Urinary bladder (tissue), 4 donors: ENCODE results near the gene COA5. TPM values are rescaled to one million over a fixed set of nuclear protein-coding genes. Genes with fewer than 3 reads are reported as not detected.
"Not testable (repeated sequence)": the region's sequence is repeated elsewhere in the genome, so short reads cannot be mapped to it uniquely, and the experiment has no call there.

Experiments used
- DNase-seq: peaks from one replicate; pipeline ENCODE4 v3.0.0-alpha.2; 2015; ENCODE audit errors: extremely low spot score
- H3K27ac ChIP-seq: one replicate; pipeline ENCODE4 v1.5.1; 2013; ENCODE audit warnings: low read depth, mild to moderate bottlenecking, moderate library complexity
- H3K36me3 ChIP-seq: one replicate; pipeline ENCODE4 v1.6.1; 2013; ENCODE audit warnings: mild to moderate bottlenecking, moderate library complexity; ENCODE audit not compliant: insufficient read depth
- H3K4me1 ChIP-seq: one replicate; pipeline ENCODE4 v1.6.1; 2013; ENCODE audit warnings: mild to moderate bottlenecking, moderate library complexity; ENCODE audit not compliant: insufficient read depth
- H3K4me3 ChIP-seq: one replicate; pipeline ENCODE4 v1.5.1; 2013; ENCODE audit warnings: low read depth, low read length
- WGBS: extraction: QIAGEN DNeasy Blood & Tissue Kit; methylation state at CpG from one replicate; pipeline ENCODE4 v1.1.7; 2013; 5-methylcytosine and 5-hydroxymethylcytosine counted together
- polyA plus RNA-seq: library from polyadenylated mRNA; stranded (reverse); fragments of 200-250 nt; gene quantifications from one replicate; pipeline ENCODE4 v1.2.3, GENCODE V29; 2013
- total RNA-seq: library from RNA; depleted of rRNA; stranded (reverse); fragments of >200 nt; gene quantifications from one replicate; pipeline ENCODE4 v1.2.3, GENCODE V29; 2014
- donor health status: healthy with polysubstance abuse.
- donor health status: healthy.

The COA5 gene
- total and polyA plus RNA-seq, 2 donors = 37.3 to 54.2 TPM

DNA sequence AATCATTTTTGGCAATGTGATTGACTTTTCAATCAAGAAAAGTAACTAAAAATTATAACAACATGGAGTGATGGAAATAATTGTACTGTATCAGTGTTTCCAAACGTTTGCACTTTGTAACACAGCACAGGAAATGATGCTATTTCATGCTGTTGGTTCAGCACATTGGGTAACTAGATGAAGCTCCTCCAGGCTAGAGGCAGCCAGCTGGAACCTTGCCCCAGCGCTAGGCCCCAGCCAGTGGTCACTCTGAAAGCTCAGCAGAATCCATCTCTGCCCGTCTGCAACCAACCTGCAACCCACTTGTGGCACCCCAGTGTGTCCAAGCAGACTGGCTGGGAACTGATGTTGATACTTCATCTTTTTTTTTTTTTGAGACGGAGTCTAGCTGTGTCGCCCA, 15.3 kb upstream of the COA5 start:
- no peaks in the 10 kb centered on the region for H3K4me1 ChIP-seq
- H3K4me3 ChIP-seq = no peak overlapping the region
- no peak overlapping the region for H3K27ac ChIP-seq
- 74% methylated on average over 5 of the region's 5 CpGs for WGBS
- H3K36me3 ChIP-seq = peaks cover 4% of the 10 kb centered on the region
- DNase-seq = no peak

DNA sequence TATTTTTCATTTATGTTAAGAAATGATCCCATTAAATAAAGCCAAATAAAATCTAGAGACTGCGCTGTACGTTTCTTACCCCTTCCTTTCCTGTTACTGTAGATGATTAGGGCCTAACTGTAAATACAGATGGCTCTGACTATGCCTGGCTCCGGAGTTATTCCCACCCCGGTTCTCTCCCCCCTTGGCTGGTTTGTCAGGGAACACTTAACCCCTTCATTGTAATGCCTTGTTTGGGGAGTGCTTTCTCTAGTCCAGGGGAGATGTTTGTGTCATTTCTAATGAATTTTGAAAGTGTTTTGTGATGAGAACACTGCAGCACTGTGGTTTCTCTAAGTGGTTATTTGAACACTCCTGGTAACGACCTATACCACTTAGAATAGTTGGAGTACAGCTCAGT, 8.8 kb upstream of the COA5 start:
- peaks cover 6% of the 10 kb centered on the region for H3K36me3 ChIP-seq
- DNase-seq = no peak
- H3K27ac ChIP-seq = no peak overlapping the region
- no peaks in the 10 kb centered on the region for H3K4me1 ChIP-seq
- WGBS = 52% methylated on average over 5 of the region's 5 CpGs
- H3K4me3 ChIP-seq = no peak overlapping the region

DNA sequence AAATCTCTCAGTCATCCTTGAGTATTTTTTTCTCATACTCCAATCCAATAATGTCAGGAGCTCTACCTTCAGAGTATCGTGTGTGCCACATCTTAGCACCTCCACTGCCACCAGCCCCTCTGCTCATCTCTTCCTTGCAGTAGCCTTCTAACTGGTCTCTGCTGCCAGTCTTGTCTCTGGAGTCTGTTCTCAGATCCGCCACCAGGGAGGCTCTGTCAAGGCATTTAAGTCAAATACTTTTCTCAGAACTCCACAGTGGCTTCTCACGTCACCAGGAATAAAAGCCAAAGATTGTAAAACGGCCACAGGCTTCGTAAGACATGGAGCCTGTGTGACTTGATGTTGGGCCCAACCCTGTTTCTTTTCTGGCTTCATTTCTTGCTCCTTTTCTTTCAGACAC, 7.2 kb upstream of the COA5 start:
- Histone ChIP-seq H3K4me1 (no peaks in the 10 kb centered on the region), H3K4me3 (no peak overlapping the region), H3K27ac (no peak overlapping the region), H3K36me3 (peaks cover 6% of the 10 kb centered on the region)
- no peak for DNase-seq
- WGBS = 80% methylated on average over 5 of the region's 5 CpGs

DNA sequence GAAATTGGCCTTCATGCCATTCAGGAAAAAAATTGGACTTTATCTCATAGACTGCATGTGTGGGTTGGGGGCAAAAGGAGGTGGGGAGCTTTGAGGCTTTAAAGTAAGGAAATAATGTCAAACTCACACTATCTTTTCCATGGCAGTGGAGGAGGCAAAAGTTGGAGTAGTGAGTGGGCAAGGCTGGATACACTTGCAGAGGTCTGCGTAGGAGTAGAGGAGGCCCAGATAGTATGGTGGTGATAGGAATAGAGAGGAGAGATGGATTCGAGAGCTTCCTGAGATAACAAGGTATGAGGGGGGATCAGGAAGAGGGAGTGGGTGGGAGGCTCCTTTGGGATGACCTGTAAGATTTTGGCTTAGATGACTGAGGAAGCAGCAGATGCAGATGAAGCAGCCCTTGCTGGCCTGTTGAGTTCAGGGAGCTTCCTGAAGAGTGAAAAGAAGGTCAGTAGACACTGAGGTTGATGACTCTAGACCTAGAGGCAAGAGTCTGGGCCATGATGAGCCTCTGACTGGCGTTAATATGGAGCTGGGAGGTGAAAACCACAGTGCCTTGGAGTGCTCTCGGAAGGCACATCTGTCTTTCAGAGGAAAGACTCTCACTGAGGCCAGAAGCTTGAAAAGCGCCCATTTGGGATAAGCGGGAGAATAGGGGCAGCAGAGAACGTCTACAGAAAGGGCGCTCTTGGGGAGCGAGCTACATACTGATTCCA, 5.9 kb upstream of the COA5 start:
- no peak for DNase-seq
- Histone ChIP-seq H3K4me1 (no peaks in the 10 kb centered on the region), H3K27ac (no peak overlapping the region), H3K36me3 (peaks cover 3% of the 10 kb centered on the region), H3K4me3 (no peak overlapping the region)
- 94% methylated on average over 9 of the region's 9 CpGs for WGBS

DNA sequence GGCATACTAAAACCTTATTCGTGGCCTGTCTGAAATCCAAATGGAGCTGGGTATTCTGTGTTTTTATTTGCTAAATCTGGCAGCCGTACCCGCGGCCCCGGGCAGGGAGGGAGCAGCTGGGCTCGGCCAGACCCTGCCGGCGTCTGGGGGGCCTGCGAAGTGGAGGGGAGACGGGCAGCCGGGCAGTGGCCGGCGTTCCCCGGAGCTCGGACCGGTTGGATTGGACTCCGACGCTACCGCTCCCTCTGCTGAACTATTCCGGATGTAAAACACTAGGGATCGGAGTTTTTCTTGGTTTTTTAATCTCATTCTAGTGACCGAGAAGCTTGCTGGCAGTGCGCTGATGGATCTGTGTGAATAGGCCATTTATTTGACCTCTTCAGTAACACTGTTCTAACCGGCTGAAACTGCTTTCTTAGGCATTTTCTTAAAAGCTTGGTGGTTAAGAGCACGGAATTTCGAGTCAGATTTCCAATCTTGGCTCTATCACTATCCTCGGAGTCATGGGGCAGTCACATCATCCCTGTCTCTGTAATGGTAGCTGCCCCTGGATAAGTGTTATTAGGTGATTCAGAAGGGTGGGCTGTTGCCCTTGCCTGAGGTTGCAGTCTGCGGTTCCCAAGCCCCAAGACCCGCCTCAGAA, 771 bp upstream of the COA5 start:
- 2% methylated on average over 29 of the region's 29 CpGs for WGBS
- Histone ChIP-seq H3K27ac (peak overlapping the region; percentile 93), H3K36me3 (no peaks in the 10 kb centered on the region), H3K4me3 (peak overlapping the region; percentile 94), H3K4me1 (no peaks in the 10 kb centered on the region)
- DNase-seq = no peak

DNA sequence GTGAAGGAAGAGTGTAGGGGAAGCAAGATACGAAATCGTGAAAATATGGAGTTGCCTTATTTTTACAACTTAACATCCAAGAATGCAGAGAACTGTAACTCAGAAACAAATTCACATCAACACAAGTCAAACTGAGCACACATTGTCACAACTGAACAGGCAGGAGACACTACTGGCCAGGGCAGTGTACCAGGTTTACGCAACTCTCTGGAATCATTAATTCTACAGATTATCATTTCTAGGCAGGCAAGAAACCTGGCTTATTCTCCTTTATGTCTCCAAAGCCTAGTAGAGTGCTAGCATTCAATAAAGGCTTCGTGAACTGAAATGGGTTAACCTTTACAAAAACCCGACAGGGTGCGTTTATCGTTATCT, 584 bp downstream of the COA5 start:
- Histone ChIP-seq H3K4me1 (no peaks in the 10 kb centered on the region), H3K36me3 (peaks cover 2% of the 10 kb centered on the region), H3K27ac (no peak overlapping the region), H3K4me3 (peak overlapping the region; percentile 94)
- DNase-seq = no peak
- 7% methylated on average over 7 of the region's 7 CpGs for WGBS

DNA sequence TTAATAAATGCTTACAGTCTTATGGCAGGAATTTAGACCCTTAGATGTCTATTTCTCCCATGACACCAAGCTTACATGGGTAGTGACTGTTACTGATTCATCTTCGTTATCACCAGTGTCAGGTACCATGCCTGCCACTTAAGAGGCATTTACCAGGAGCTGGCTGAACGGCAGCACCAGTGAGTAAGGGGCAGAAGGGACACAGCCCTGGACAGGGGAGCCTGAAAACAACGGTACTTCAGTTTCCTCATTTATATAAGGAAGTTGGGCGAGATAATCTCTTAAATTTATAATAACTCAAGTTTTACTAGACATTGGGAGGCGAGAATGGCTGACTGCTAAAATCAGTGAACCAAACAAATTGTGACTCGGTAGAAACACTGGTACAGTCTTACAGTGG, 1.2 kb downstream of the COA5 start:
- Histone ChIP-seq H3K4me1 (no peaks in the 10 kb centered on the region), H3K36me3 (peaks cover 3% of the 10 kb centered on the region), H3K4me3 (peak overlapping the region; percentile 94), H3K27ac (no peak overlapping the region)
- DNase-seq = no peak
- WGBS = 52% methylated on average over 6 of the region's 6 CpGs

DNA sequence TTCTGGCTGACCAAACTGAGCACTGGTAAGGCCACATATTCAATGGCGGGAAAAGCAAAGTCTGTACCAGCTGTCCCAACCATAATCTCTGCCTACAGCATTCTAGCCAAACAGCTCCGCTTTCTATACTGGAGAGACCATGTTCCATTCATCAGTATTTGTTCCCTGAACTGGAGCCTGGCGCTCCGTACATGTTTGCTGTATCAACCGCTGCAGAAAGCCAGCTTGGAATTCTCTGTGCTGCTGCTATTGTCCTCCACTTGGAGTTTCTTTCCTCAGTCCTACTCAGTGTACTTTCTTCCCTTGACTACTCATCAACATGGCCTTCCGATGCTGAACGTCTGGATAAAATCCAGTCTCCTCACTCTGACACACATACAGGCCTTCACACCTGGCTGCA, 1.9 kb downstream of the COA5 start:
- no peaks in the 10 kb centered on the region for H3K4me1 ChIP-seq
- peaks cover 3% of the 10 kb centered on the region for H3K36me3 ChIP-seq
- no peak overlapping the region for H3K27ac ChIP-seq
- DNase-seq = no peak
- WGBS = 86% methylated on average over 7 of the region's 7 CpGs
- no peak overlapping the region for H3K4me3 ChIP-seq

DNA sequence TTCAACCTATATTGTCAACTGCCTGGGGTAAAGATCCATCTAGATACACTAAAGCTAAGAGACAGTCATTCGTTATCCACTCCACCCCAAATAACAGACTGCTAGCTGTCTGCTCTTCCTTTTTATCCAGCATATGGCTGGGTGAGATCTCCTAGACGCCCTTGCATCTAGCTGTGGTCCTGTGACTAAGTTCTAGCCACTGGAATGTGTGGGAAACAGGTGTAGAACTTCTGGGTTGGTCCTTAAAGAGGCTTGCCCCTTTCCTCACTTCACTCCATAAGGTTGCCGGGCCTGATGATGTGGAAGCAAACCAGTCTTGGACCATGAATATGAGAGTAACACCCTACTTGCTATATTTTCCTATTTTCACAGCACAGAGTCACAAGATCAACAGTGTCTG, 3.2 kb downstream of the COA5 start:
- DNase-seq = no peak
- WGBS = 80% methylated on average over 3 of the region's 3 CpGs
- H3K36me3 ChIP-seq = peaks cover 3% of the 10 kb centered on the region
- no peak overlapping the region for H3K27ac ChIP-seq
- H3K4me3 ChIP-seq = no peak overlapping the region
- H3K4me1 ChIP-seq = no peaks in the 10 kb centered on the region

DNA sequence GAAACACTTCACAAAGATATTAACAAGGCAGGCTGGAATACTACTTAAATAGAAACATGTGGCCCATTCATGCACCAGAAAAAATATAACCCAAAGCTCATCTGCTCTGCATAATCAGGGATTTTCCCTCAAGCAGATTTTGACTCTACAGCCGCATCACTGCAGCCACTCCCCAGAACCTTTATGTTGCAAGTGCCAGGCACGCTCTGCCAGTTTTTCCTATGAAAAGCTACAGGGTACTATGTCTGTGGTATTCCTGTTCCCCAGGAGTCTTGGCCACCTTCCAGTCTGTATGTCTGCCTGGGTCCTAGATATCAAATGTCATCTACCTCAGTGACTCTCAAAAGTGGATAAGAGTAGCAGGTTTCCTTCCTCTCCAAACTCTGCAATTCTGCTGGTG, 3.8 kb downstream of the COA5 start:
- Histone ChIP-seq H3K36me3 (peaks cover 3% of the 10 kb centered on the region), H3K4me3 (no peak overlapping the region), H3K27ac (no peak overlapping the region), H3K4me1 (no peaks in the 10 kb centered on the region)
- WGBS = 78% methylated on average over 2 of the region's 2 CpGs
- no peak for DNase-seq

DNA sequence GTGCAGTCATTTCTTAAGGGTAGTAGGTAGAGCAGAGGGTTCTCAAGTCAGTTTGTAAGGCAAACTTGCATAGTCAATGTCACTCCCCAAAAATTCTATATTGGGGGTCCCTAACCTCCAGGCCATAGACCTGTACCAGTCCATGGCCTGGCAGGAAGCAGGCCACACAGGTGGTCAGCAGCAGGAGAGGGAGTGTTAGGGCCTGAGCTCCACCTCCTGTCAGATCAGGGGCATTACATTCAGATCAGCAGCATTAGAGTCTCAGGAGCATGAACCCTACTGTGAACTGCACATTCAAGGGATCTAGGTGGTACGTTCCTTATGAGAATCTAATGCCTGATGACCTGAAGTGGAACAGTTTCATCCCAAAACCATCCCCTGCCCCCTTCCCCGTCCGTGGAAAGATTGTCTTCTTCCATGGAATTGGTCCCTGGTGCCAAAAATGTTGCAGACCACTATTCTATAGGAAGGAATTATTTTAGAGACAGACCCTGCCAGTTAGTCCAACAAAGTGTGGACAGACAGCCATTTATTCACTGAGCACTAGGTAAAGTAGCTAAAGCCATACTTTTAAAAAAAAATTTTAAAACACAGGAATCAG, 6.7 kb downstream of the COA5 start:
- peaks cover 3% of the 10 kb centered on the region for H3K36me3 ChIP-seq
- no peak overlapping the region for H3K27ac ChIP-seq
- DNase-seq = no peak
- no peaks in the 10 kb centered on the region for H3K4me1 ChIP-seq
- H3K4me3 ChIP-seq = no peak overlapping the region
- WGBS = 73% methylated on average over 3 of the region's 3 CpGs

DNA sequence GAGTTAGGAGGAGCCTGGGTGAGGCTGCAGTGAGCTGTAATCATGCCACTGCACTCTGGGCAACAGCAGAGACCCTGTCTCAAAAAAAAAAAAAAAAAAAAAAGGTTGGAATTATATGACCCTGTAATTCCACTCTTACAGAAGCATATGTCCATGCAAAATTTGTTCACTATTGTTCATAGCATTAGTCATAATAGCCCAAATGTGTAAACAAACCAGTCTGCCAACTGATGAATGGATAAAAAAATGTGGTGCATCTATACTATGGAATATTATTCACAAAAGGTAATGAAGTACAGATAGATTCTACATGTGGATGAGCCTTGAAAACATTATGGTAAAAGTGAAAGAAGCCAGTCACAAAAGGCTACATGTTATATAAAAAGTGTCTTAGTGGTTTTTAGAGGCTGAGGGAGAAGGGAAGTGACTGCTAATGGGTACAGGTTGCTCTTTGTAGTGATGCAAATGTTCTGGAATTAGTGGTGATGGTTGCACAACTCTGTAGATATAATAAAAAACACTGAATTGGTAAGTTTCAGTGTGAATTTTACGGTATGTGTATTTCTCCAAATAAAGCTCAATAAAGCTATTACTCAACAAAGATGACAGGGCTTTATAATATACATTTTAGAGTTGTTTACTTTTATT, 9.4 kb downstream of the COA5 start:
- no peak overlapping the region for H3K27ac ChIP-seq
- WGBS = 87% methylated on average over 1 of the region's 1 CpG
- no peak overlapping the region for H3K4me3 ChIP-seq
- no peaks in the 10 kb centered on the region for H3K4me1 ChIP-seq
- H3K36me3 ChIP-seq = peaks cover 4% of the 10 kb centered on the region
- no peak for DNase-seq

DNA sequence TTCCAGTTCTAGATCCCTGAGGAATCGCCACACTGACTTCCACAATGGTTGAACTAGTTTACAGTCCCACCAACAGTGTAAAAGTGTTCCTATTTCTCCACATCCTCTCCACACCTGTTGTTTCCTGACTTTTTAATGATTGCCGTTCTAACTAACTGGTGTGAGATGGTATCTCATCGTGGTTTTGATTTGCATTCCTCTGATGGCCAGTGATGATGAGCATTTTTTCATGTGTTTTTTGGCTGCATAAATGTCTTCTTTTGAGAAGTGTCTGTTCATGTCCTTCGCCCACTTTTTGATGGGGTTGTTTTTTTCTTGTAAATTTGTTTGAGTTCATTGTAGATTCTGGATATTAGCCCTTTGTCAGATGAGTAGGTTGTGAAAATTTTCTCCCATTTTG, 13.6 kb downstream of the COA5 start:
- not testable (repeated sequence) for H3K36me3 ChIP-seq, H3K27ac ChIP-seq, H3K4me1 ChIP-seq, H3K4me3 ChIP-seq, DNase-seq
- 85% methylated on average over 2 of the region's 4 CpGs for WGBS

DNA sequence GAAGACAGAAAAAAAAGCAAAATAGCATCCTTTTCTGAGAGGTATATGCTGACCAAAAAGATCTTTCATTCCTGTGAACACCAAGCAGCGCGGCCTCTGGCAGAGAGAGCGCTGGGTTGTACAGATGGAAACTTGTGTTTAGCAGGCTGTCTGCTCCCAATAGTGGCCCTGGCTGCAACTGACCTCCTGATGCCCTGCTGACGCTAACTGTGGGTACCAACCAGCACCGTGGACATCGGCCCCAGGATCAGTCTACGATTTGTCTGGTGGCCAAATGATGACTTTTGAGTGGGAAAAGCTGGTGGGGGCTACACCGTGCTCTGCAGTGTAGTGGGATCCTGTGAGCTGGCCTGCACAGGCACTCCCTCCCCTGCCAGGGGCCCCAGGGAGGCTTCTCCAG, 15.7 kb downstream of the COA5 start:
- Histone ChIP-seq H3K36me3 (peaks cover 2% of the 10 kb centered on the region), H3K4me1 (no peaks in the 10 kb centered on the region), H3K27ac (no peak overlapping the region), H3K4me3 (no peak overlapping the region)
- 95% methylated on average over 8 of the region's 8 CpGs for WGBS
- no peak for DNase-seq
